22Rv1 (cell line): ENCODE data around the gene ARFGAP3.

Experiments used
- ZFX ChIP-seq: fragments of 450-650 bp; IDR thresholded peaks from 2 replicates; pipeline ENCODE4 v1.6.1; 2017; ENCODE audit warnings: antibody characterized with exemption, borderline replicate concordance
- TF ChIP-seq, protein P1 (sequence below): fragments of 450-650 bp; IDR thresholded peaks from 2 replicates; pipeline ENCODE4 v1.5.1; 2017; ENCODE audit warnings: mild to moderate bottlenecking

DNA sequence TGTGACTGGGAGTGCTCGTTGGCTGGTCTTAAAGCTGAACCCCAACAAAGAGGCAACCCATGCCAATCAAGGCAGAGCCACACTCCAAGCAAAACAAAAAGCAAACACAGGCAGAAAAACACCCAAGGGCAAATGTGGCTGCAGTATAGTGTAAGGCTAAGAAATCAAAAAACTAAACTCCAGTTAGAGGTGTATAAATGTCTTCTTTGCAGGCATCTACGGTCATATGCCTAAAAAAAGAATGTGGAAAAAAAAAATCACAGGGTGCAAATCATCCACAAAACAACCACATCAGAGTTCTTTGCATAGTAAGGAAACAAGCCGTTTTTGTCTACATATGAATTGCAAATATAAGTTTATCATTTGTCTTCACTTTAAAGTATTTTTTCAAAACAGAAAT lies 27.8 kb downstream of the ARFGAP3 start:
- TF ChIP-seq, protein P1, sequence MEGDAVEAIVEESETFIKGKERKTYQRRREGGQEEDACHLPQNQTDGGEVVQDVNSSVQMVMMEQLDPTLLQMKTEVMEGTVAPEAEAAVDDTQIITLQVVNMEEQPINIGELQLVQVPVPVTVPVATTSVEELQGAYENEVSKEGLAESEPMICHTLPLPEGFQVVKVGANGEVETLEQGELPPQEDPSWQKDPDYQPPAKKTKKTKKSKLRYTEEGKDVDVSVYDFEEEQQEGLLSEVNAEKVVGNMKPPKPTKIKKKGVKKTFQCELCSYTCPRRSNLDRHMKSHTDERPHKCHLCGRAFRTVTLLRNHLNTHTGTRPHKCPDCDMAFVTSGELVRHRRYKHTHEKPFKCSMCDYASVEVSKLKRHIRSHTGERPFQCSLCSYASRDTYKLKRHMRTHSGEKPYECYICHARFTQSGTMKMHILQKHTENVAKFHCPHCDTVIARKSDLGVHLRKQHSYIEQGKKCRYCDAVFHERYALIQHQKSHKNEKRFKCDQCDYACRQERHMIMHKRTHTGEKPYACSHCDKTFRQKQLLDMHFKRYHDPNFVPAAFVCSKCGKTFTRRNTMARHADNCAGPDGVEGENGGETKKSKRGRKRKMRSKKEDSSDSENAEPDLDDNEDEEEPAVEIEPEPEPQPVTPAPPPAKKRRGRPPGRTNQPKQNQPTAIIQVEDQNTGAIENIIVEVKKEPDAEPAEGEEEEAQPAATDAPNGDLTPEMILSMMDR, result no peak
- no peak for TF ChIP-seq ZFX
